OCI-LY3 (cell line): ENCODE measurements around the gene FMO2.
A peak's percentile ranks its signal among the peaks of the same experiment; 100 is the strongest.

ENCODE experiments used
- H2AFZ ChIP-seq: fragments of 200-600, 300-600 bp; shearing (Covaris generic); 2 replicates; pipeline ENCODE4 v1.6.0; 2014; ENCODE audit warnings: antibody characterized with exemption, low read depth, low read length
- H3K27ac ChIP-seq: fragments of 200-600, 300-600 bp; sonication (generic); 2 replicates; pipeline ENCODE4 v1.5.1; 2014; ENCODE audit warnings: mild to moderate bottlenecking, low read length, moderate library complexity, mixed read lengths
- H3K27me3 ChIP-seq: fragments of 200-600, 300-600 bp; sonication (generic); 2 replicates; pipeline ENCODE4 v1.6.1; 2014; ENCODE audit warnings: low read depth, low read length, mixed read lengths
- H3K36me3 ChIP-seq: fragments of 200-600, 300-600 bp; sonication (generic); replicated peaks from 2 replicates; pipeline ENCODE3; 2014; ENCODE audit warnings: low read depth, low read length, mixed read lengths
- H3K4me1 ChIP-seq: fragments of 300-600, 200-600 bp; sonication (generic); 2 replicates; pipeline ENCODE4 v1.6.1; 2014; ENCODE audit warnings: low read length, mixed read lengths
- H3K4me2 ChIP-seq: fragments of 200-600, 300-600 bp; sonication (generic); 2 replicates; pipeline ENCODE4 v1.6.1; 2014; ENCODE audit warnings: low read length, mixed read lengths
- H3K4me3 ChIP-seq: fragments of 300-600, 200-600 bp; sonication (generic); 2 replicates; pipeline ENCODE4 v1.5.1; 2014; ENCODE audit warnings: antibody characterized with exemption, mild to moderate bottlenecking, low read length, moderate library complexity
- H3K79me2 ChIP-seq: fragments of 300-600, 200-600 bp; shearing (Covaris generic); 2 replicates; pipeline ENCODE4 v1.6.1; 2014; ENCODE audit warnings: mild to moderate bottlenecking, low read length, mixed read lengths
- H3K9ac ChIP-seq: fragments of 300-600, 200-600 bp; shearing (Covaris generic); 2 replicates; pipeline ENCODE4 v1.6.0; 2014; ENCODE audit warnings: mild to moderate bottlenecking, low read length, moderate library complexity
- H3K9me3 ChIP-seq: fragments of 200-600, 300-600 bp; shearing (Covaris generic); 2 replicates; pipeline ENCODE4 v1.6.1; 2014; ENCODE audit warnings: low read length, mixed read lengths; ENCODE audit not compliant: insufficient read depth
- H4K20me1 ChIP-seq: fragments of 200-600, 300-600 bp; sonication (generic); 2 replicates; pipeline ENCODE4 v1.6.1; 2016; ENCODE audit warnings: low read length, mixed read lengths; ENCODE audit not compliant: insufficient read depth
- EZH2phosphoT487 ChIP-seq: fragments of 200-600 bp; shearing (Covaris generic); IDR thresholded peaks from 2 replicates; pipeline ENCODE4 v1.6.1; 2018; ENCODE audit warnings: antibody characterized with exemption, mixed run types, low read depth
- TF ChIP-seq, protein P1 (sequence below): fragments of 200-600, 300-600 bp; sonication (generic); IDR thresholded peaks from 2 replicates; pipeline ENCODE4 v1.5.1; 2014; ENCODE audit warnings: antibody characterized with exemption, low read length, low read depth

The FMO2 gene

GRCh38 chr1:171258943-171259342, 73.8 kb downstream of the FMO2 start:
- Histone ChIP-seq H4K20me1 (no peaks in the 10 kb centered on the region), H3K79me2 (no peaks in the 10 kb centered on the region), H3K4me1 (peaks cover 49% of the 10 kb centered on the region), H3K27me3 (no peaks in the 10 kb centered on the region), H2AFZ (no peak overlapping the region), H3K27ac (peak overlapping the region; percentile 18; the same call in 1 of the 2 replicates), H3K36me3 (no peaks in the 10 kb centered on the region), H3K4me2 (peak overlapping the region; percentile 21), H3K4me3 (no peak overlapping the region), H3K9me3 (no peaks in the 10 kb centered on the region), H3K9ac (peak overlapping the region; percentile 0; the same call in 1 of the 2 replicates)
- no peak for TF ChIP-seq EZH2phosphoT487
- TF ChIP-seq, protein P1, sequence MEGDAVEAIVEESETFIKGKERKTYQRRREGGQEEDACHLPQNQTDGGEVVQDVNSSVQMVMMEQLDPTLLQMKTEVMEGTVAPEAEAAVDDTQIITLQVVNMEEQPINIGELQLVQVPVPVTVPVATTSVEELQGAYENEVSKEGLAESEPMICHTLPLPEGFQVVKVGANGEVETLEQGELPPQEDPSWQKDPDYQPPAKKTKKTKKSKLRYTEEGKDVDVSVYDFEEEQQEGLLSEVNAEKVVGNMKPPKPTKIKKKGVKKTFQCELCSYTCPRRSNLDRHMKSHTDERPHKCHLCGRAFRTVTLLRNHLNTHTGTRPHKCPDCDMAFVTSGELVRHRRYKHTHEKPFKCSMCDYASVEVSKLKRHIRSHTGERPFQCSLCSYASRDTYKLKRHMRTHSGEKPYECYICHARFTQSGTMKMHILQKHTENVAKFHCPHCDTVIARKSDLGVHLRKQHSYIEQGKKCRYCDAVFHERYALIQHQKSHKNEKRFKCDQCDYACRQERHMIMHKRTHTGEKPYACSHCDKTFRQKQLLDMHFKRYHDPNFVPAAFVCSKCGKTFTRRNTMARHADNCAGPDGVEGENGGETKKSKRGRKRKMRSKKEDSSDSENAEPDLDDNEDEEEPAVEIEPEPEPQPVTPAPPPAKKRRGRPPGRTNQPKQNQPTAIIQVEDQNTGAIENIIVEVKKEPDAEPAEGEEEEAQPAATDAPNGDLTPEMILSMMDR = no peak
